MV-4-11 (cell line): ENCODE measurements around the gene TLR5.

Experiments
- DNase-seq: peaks from one replicate; lab custom pipeline; 2025; lab: John Stamatoyannopoulos, UW

Gene TLR5

GRCh38 chr1:223068900-223069665 lies 74.0 kb downstream of the TLR5 start:
- no peak for DNase-seq

- no peak for DNase-seq
Observed at GRCh38 chr1:223067914-223068313, 75.1 kb downstream of the TLR5 start.

DNA sequence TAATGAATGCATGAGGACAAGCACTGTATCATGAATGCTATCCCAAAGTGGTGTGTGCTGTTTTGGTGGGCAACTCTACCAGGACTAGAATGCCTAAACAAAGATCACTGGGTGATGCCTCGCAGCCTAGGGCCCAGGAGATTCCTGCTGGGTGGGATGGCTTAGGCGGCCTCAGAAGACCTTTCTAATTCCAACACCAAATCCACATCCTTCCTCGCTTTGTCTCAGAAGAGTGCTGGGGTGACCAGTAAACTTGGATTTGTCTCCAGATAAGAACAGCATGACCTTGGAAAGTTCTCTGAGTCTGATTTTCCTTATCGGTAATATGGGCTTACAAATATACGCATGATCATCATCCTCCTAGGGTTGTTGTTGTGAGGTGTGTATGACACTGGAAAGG lies 76.6 kb downstream of the TLR5 start:
- DNase-seq, result no peak

DNA sequence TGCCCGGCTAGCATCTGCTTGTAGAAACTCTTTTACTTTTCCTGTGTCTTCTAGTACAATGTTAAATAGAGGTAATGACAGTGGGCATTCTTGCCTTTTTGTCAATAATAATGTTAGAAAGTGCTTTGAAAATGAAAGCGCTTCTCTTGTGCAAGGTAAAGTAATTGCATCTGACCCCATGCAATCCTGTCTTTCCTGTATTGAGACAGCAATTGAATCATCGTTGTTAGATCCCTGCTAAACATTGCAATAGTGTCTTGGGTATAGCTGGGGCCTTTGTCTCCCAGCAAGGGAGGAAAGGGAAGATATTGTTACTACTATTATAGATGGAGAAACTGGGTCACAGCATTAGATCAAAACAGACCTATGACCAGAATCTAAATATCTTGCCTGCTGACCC lies 80.9 kb downstream of the TLR5 start:
- no peak for DNase-seq

DNA sequence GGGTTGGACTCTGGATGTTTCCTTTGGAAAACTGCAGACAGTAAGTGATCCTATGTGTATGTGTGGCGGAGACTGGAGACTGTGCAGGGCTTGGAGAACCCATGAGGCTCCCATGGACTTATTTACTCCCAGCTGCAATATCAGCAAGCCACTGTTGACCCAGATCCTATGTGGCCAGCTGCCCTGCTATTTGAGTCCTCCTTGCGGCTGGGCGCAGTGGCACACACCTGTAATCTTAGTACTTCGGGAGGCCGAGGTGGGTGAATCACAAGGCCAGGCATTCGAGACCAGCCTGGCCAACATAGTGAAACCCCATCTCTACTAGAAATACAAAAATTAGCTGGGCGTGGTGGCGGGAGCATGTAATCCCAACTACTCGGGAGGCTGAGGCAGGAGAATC lies 83.5 kb downstream of the TLR5 start:
- no peak for DNase-seq
